ENCODE results near the gene OSM.

Gene OSM

GRCh38 chr22:30263883-30264282 lies 2.8 kb downstream of the OSM start:
- Histone ChIP-seq H3K9me2 (ENCODE audit: low read depth, low read length) (no peaks in the 10 kb centered on the region), H3K36me3 (ENCODE audit: insufficient read depth, low read length) (no peaks in the 10 kb centered on the region), H3F3A (ENCODE audit: insufficient read depth, low read length) (no peaks in the 10 kb centered on the region), H3K27me3 (ENCODE audit: insufficient read depth, low read length) (no peaks in the 10 kb centered on the region), H3K79me2 (ENCODE audit: insufficient read depth, low read length) (no peaks in the 10 kb centered on the region), H3K27ac (ENCODE audit: low read depth, low read length, poor library complexity, severe bottlenecking) (no peak overlapping the region), H2AFZ (ENCODE audit: low read length) (no peak overlapping the region), H3K4me3 (ENCODE audit: low read depth, low read length, poor library complexity, severe bottlenecking) (no peak overlapping the region), H4K20me1 (ENCODE audit: insufficient read depth, low read length) (no peaks in the 10 kb centered on the region), H3K9me3 (ENCODE audit: low read length) (no peaks in the 10 kb centered on the region), H3K9ac (ENCODE audit: low read length) (no peak overlapping the region), H3K4me1 (ENCODE audit: insufficient read depth, low read length, severe bottlenecking) (peaks cover 17% of the 10 kb centered on the region), H3K4me2 (ENCODE audit: low read length) (no peak overlapping the region)
- no peak for TF ChIP-seq EZH2 (IDR thresholded peaks at IDR 0.05; ENCODE audit: borderline replicate concordance, low read length)
- TF ChIP-seq, protein P1, sequence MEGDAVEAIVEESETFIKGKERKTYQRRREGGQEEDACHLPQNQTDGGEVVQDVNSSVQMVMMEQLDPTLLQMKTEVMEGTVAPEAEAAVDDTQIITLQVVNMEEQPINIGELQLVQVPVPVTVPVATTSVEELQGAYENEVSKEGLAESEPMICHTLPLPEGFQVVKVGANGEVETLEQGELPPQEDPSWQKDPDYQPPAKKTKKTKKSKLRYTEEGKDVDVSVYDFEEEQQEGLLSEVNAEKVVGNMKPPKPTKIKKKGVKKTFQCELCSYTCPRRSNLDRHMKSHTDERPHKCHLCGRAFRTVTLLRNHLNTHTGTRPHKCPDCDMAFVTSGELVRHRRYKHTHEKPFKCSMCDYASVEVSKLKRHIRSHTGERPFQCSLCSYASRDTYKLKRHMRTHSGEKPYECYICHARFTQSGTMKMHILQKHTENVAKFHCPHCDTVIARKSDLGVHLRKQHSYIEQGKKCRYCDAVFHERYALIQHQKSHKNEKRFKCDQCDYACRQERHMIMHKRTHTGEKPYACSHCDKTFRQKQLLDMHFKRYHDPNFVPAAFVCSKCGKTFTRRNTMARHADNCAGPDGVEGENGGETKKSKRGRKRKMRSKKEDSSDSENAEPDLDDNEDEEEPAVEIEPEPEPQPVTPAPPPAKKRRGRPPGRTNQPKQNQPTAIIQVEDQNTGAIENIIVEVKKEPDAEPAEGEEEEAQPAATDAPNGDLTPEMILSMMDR (IDR thresholded peaks at IDR 0.05; ENCODE audit: low read length), result no peak

DNA sequence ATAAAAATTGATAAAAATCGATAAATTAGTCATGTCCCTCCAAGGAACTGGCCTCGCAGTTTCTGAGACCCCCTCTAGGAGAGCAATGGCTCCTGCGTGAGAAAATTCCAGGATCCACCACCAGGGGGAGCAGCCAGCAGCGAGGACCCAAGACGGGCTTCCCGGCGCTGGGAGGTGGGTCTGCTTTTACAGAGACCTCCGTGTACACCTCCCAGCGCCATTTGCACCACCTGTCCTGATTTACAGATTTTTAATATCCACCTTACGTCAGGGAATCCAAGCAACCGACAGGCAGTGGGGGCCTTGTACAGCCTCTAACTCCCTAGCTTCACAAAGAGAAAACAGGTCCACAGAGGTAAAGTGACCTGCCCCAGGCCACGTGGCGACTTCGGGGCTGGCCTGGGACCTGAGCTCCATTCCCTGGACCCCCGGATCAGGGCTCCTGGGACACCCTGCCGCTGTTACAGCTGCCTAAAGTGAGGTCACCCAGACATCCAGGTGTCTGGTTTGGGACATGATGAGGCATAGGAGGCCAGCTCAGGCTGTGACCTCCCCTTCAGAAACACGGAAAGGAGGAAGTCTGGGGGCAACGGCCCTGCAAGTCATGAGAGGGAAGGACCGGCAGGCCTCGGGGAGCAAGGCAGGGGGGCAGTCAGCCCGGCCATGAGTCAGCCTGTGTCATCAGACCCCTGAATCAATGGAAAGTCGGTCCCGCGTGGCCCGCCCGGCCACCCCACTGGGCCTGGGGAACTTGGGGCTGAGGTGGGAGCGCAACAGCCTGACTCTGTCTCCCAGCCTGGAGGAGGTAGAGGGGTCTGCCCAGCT lies 3.5 kb downstream of the OSM start:
- no peaks in the 10 kb centered on the region for H3K27me3 ChIP-seq (ENCODE audit: insufficient read depth, low read length)
- no peaks in the 10 kb centered on the region for H4K20me1 ChIP-seq (ENCODE audit: insufficient read depth, low read length)
- no peak overlapping the region for H3K4me3 ChIP-seq (ENCODE audit: low read depth, low read length, poor library complexity, severe bottlenecking)
- H3K9ac ChIP-seq (ENCODE audit: low read length), result no peak overlapping the region
- H3K9me2 ChIP-seq (ENCODE audit: low read depth, low read length), result no peaks in the 10 kb centered on the region
- H3K79me2 ChIP-seq (ENCODE audit: insufficient read depth, low read length), result no peaks in the 10 kb centered on the region
- no peaks in the 10 kb centered on the region for H3K9me3 ChIP-seq (ENCODE audit: low read length)
- 0 out of 2 replicates have a peak overlapping the region, but pooled peaks have one; percentile 8 for H3K4me2 ChIP-seq (ENCODE audit: low read length)
- TF ChIP-seq, protein P1 (IDR thresholded peaks at IDR 0.05; ENCODE audit: low read length), result peak; percentile 79
- no peak for TF ChIP-seq EZH2 (IDR thresholded peaks at IDR 0.05; ENCODE audit: borderline replicate concordance, low read length)
- H3F3A ChIP-seq (ENCODE audit: insufficient read depth, low read length), result no peaks in the 10 kb centered on the region
- no peak overlapping the region for H2AFZ ChIP-seq (ENCODE audit: low read length)
- H3K4me1 ChIP-seq (ENCODE audit: insufficient read depth, low read length, severe bottlenecking), result peaks cover 17% of the 10 kb centered on the region
- no peak overlapping the region for H3K27ac ChIP-seq (ENCODE audit: low read depth, low read length, poor library complexity, severe bottlenecking)
- H3K36me3 ChIP-seq (ENCODE audit: insufficient read depth, low read length), result no peaks in the 10 kb centered on the region

DNA sequence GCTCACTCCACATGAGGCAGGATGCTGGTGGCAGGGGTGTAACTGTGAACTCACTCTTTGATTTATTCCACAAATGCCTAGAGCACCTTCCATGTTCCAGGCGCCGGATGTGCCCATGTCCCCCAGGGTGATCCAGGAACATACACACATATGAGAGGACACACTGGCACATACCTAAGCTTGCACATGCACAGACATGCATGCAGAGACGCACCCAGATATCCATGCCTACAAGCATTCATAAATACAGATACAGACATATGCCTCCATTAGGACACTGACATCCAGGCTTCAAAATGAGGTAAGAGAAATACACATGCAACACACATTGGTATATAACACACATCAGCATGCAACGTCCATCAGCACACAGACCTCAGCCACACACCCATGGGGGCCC lies 4.5 kb downstream of the OSM start:
- Histone ChIP-seq H3K9me2 (ENCODE audit: low read depth, low read length) (no peaks in the 10 kb centered on the region), H3K4me3 (ENCODE audit: low read depth, low read length, poor library complexity, severe bottlenecking) (no peak overlapping the region), H3K4me2 (ENCODE audit: low read length) (no peak overlapping the region), H3F3A (ENCODE audit: insufficient read depth, low read length) (no peaks in the 10 kb centered on the region), H4K20me1 (ENCODE audit: insufficient read depth, low read length) (no peaks in the 10 kb centered on the region), H3K9ac (ENCODE audit: low read length) (no peak overlapping the region), H3K27me3 (ENCODE audit: insufficient read depth, low read length) (no peaks in the 10 kb centered on the region), H3K79me2 (ENCODE audit: insufficient read depth, low read length) (no peaks in the 10 kb centered on the region), H3K9me3 (ENCODE audit: low read length) (no peaks in the 10 kb centered on the region), H3K4me1 (ENCODE audit: insufficient read depth, low read length, severe bottlenecking) (peaks cover 14% of the 10 kb centered on the region), H2AFZ (ENCODE audit: low read length) (no peak overlapping the region), H3K36me3 (ENCODE audit: insufficient read depth, low read length) (no peaks in the 10 kb centered on the region), H3K27ac (ENCODE audit: low read depth, low read length, poor library complexity, severe bottlenecking) (no peak overlapping the region)
- no peak for TF ChIP-seq EZH2 (IDR thresholded peaks at IDR 0.05; ENCODE audit: borderline replicate concordance, low read length)
- TF ChIP-seq, protein P1 (IDR thresholded peaks at IDR 0.05; ENCODE audit: low read length), result no peak
